Measurements from ENCODE around the gene TMEM120B. TPM values are rescaled to one million over a fixed set of nuclear protein-coding genes. Genes with fewer than 3 reads are reported as not detected.
A peak's percentile ranks its signal among the peaks of the same experiment; 100 is the strongest.

TMEM120B gene
- total and polyA plus RNA-seq, 7 donors = 11.0 to 29.7 (median 12.7) TPM

DNA sequence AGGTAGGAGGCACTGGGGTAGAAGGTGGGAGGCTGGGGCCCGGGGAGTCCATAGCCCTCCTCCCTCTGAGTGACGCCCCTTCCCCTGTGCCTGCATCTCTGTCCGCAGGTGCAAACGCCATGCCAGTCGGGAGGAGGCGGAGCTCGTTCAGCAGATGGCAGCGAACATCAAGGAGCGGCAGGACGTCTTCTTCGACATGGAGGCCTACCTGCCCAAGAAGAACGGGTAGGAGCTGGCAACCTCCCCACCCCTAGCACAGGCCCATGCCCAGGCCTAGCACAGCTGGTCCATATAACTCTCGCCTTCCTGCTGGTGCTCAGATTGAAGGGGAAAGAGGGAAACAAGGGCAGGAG, 35.6 kb downstream of the TMEM120B start:
- H3K9me3 ChIP-seq = no peaks in the 10 kb centered on the region
- H3K4me3 ChIP-seq = no peak overlapping the region
- H3K27ac ChIP-seq = peak overlapping the region; percentile 38
- ATAC-seq (peak; percentile 2 to 14 (median 12)), DNase-seq (no peak)
- no peak for TF ChIP-seq CTCF (IDR thresholded peaks at IDR 0.05)
- H3K27me3 ChIP-seq (ENCODE audit: insufficient read depth in 3 of 3, low read length in 2 of 3) = no peaks in the 10 kb centered on the region
- 60 to 86% (median 63%) methylated on average over 11 to 13 of the region's 13 CpGs for WGBS, 3 donors
- peaks cover 0 to 32% of the 10 kb centered on the region in 2 donors for H3K36me3 ChIP-seq (ENCODE audit: insufficient read depth in 1 of 2, low read depth in 1 of 2)
- H3K4me1 ChIP-seq = peaks cover under 1% of the 10 kb centered on the region
- intact Hi-C loops (cut with DNase I) = no loop called here

- 48 to 56% (median 52%) methylated on average over 17 of the region's 17 CpGs for WGBS, 3 donors
- H3K36me3 ChIP-seq (ENCODE audit: insufficient read depth in 1 of 2, low read depth in 1 of 2) = peaks cover 0 to 32% of the 10 kb centered on the region in 2 donors
- H3K4me3 ChIP-seq = no peak overlapping the region
These were observed 36.2 kb downstream of the TMEM120B start for GRCh38 chr12:121748571-121749265.

DNA sequence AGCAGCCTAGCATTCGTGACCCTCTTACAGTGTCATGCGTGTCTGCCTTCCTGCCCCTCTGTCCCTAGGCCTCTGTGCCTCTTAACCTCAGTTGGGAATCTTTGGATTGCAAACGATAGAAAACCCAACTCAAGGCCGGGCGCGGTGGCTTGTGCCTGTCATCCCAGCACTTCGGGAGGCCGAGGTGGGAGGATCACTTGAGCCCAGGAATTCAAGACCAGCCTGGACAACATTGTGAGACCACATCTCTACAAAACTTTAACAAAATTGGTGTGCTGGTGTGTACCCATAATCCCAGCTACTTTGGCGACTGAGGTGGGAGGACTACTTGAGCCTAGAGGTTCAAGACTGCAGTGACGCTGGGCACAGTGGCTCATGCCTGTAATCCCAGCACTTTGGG, 36.7 kb downstream of the TMEM120B start:
- Histone ChIP-seq H3K27me3 (ENCODE audit: insufficient read depth in 3 of 3, low read length in 2 of 3) (no peaks in the 10 kb centered on the region), H3K27ac (peak overlapping the region; percentile 38), H3K36me3 (ENCODE audit: insufficient read depth in 1 of 2, low read depth in 1 of 2) (peaks cover 0 to 30% of the 10 kb centered on the region in 2 donors), H3K9me3 (no peaks in the 10 kb centered on the region), H3K4me3 (no peak overlapping the region), H3K4me1 (peaks cover 8% of the 10 kb centered on the region)
- no peak for DNase-seq
- intact Hi-C loops (cut with DNase I) = no loop called here
- no peak for TF ChIP-seq CTCF (IDR thresholded peaks at IDR 0.05)
- no peak for ATAC-seq
- WGBS, 3 donors = 88 to 93% (median 89%) methylated on average over 10 of the region's 10 CpGs

More at GRCh38 chr12:121748571-121749265, 36.2 kb downstream of the TMEM120B start:
- ATAC-seq (peak; percentile 70 to 85 (median 80)), DNase-seq (peak in 1 of 2 donors; percentile 31)
- Histone ChIP-seq H3K27me3 (ENCODE audit: insufficient read depth in 3 of 3, low read length in 2 of 3) (no peaks in the 10 kb centered on the region), H3K9me3 (no peaks in the 10 kb centered on the region), H3K27ac (peak overlapping the region; percentile 38), H3K4me1 (peaks cover 3% of the 10 kb centered on the region)
- intact Hi-C loops (cut with DNase I) = no loop called here
- no peak for TF ChIP-seq CTCF (IDR thresholded peaks at IDR 0.05)

- intact Hi-C loops (cut with DNase I) = loop anchor here in 1 of 2 donors (5.0 kb wide), 1 partner anchor 33 kb away; no protein-coding TSS in a partner anchor
- no peak for ATAC-seq
These were observed 38.0 kb downstream of the TMEM120B start for GRCh38 chr12:121750507-121750955.

More at GRCh38 chr12:121750507-121750955, 38.0 kb downstream of the TMEM120B start:
- Histone ChIP-seq H3K4me1 (peaks cover 13% of the 10 kb centered on the region), H3K27me3 (ENCODE audit: insufficient read depth in 3 of 3, low read length in 2 of 3) (no peaks in the 10 kb centered on the region), H3K27ac (no peak overlapping the region), H3K36me3 (ENCODE audit: insufficient read depth in 1 of 2, low read depth in 1 of 2) (peaks cover 0 to 25% of the 10 kb centered on the region in 2 donors), H3K9me3 (no peaks in the 10 kb centered on the region), H3K4me3 (no peak overlapping the region)
- no peak for DNase-seq
- no peak for TF ChIP-seq CTCF (IDR thresholded peaks at IDR 0.05)
- WGBS, 3 donors = 0 to 100% (median 0%) methylated on average over 1 of the region's 1 CpG
